SK-N-SH (cell line): ENCODE results near the gene CDKAL1.

Experiments used
- CTCF ChIP-seq: fragments of 200-600 bp; sonication (generic); IDR thresholded peaks from 2 replicates; pipeline ENCODE4 v1.6.1; 2017; ENCODE audit warnings: antibody characterized with exemption, mild to moderate bottlenecking, moderate library complexity
- GABPA ChIP-seq: IDR thresholded peaks from 2 replicates; pipeline ENCODE4 v1.4.0; 2012; ENCODE audit warnings: low read depth, mild to moderate bottlenecking
- GATA2 ChIP-seq: sonication (generic); formaldehyde crosslinking; IDR thresholded peaks from 2 replicates; pipeline ENCODE4 v1.5.0; 2020; ENCODE audit warnings: mild to moderate bottlenecking, missing genetic modification reagents
- MAX ChIP-seq: IDR thresholded peaks from 2 replicates; pipeline ENCODE4 v1.4.0; 2012; ENCODE audit warnings: low read depth
- POLR2AphosphoS5 ChIP-seq: IDR thresholded peaks from 2 replicates; pipeline ENCODE4 v1.6.1; 2012; ENCODE audit warnings: low read depth, low read length
- TCF12 ChIP-seq: IDR thresholded peaks from 2 replicates; pipeline ENCODE4 v1.4.0; 2012
- USF2 ChIP-seq: fragments of 150-350 bp; IDR thresholded peaks from 2 replicates; pipeline ENCODE4 v1.6.1; 2017; ENCODE audit warnings: antibody characterized with exemption, low read length, low read depth, borderline replicate concordance
- YY1 ChIP-seq: IDR thresholded peaks from 2 replicates; pipeline ENCODE4 v1.4.0; 2012; ENCODE audit warnings: low read depth, mild to moderate bottlenecking

GRCh38 chr6:20915156-20915555 lies 380.9 kb downstream of the CDKAL1 start:
- TF ChIP-seq USF2 (no peak), YY1 (no peak), POLR2AphosphoS5 (no peak), GATA2 (CRISPR knock-in tag) (no peak), CTCF (no peak), MAX (no peak), GABPA (no peak), TCF12 (no peak)
